Liver (tissue), 9 donors: Measurements from ENCODE around the gene ZNF280A. TPM values are rescaled to one million over a fixed set of nuclear protein-coding genes. Genes with fewer than 3 reads are reported as not detected.

Experiments
- DNase-seq: peaks from one replicate; pipeline ENCODE4 v3.0.0-alpha.2; 2017; ENCODE audit warnings: low spot score
- H3K27ac ChIP-seq, 2 donors: one replicate each; pipeline ENCODE4 v1.7.0; 2013; ENCODE audit warnings: inconsistent platforms in 2 of 2, low read length in 2 of 2, control low read depth in 1 of 2, low read depth in 1 of 2, mild to moderate bottlenecking in 1 of 2
- H3K27me3 ChIP-seq, 4 donors: one replicate each; pipeline versions ENCODE4 v1.6.1 to v1.7.0; 2013; ENCODE audit warnings: low read length in 3 of 4, inconsistent platforms in 1 of 4, mild to moderate bottlenecking in 1 of 4, moderate library complexity in 1 of 4; ENCODE audit not compliant: control insufficient read depth in 4 of 4, insufficient read depth in 4 of 4
- H3K36me3 ChIP-seq, 4 donors: one replicate each; pipeline versions ENCODE4 v1.6.1 to v1.7.0; 2013; ENCODE audit warnings: low read length in 3 of 4, mild to moderate bottlenecking in 3 of 4, low read depth in 1 of 4, moderate library complexity in 1 of 4; ENCODE audit not compliant: control insufficient read depth in 4 of 4, insufficient read depth in 3 of 4
- H3K4me1 ChIP-seq, 4 donors: one replicate each; pipeline versions ENCODE4 v1.6.1 to v1.7.0; 2013; ENCODE audit warnings: low read length in 3 of 4, mild to moderate bottlenecking in 3 of 4, moderate library complexity in 1 of 4; ENCODE audit not compliant: control insufficient read depth in 4 of 4, insufficient read depth in 4 of 4
- H3K4me3 ChIP-seq, 3 donors: one replicate each; pipeline versions ENCODE4 v1.6.1 to v1.7.0; 2013; ENCODE audit warnings: low read length in 3 of 3, control low read depth in 1 of 3, low read depth in 1 of 3, mild to moderate bottlenecking in 1 of 3
- H3K9ac ChIP-seq, 2 donors: one replicate each; pipeline ENCODE4 v1.7.0; 2013; ENCODE audit warnings: low read length in 2 of 2, mild to moderate bottlenecking in 2 of 2, moderate library complexity in 2 of 2, control low read depth in 1 of 2, low read depth in 1 of 2
- H3K9me3 ChIP-seq, 4 donors: one replicate each; pipeline versions ENCODE4 v1.6.1 to v1.7.0; 2013; ENCODE audit warnings: low read length in 3 of 4; ENCODE audit not compliant: control insufficient read depth in 4 of 4
- ATF3 ChIP-seq: IDR thresholded peaks from 2 replicates; pipeline ENCODE4 v1.6.1; 2016; ENCODE audit warnings: antibody characterized with exemption
- EGR1 ChIP-seq, 2 donors: IDR thresholded peaks; 2 replicates each; pipeline ENCODE4 v1.6.1; 2016 to 2018; ENCODE audit warnings: antibody characterized with exemption in 2 of 2, low read depth in 2 of 2
- FOXA2 ChIP-seq: IDR thresholded peaks from 2 replicates; pipeline ENCODE4 v1.6.1; 2016; ENCODE audit warnings: antibody characterized with exemption
- GABPA ChIP-seq, 2 donors: IDR thresholded peaks in 1 of 2; conservative IDR thresholded peaks in 1 of 2; 2 replicates each; pipeline ENCODE4 v1.6.1; 2016; ENCODE audit warnings: antibody characterized with exemption in 2 of 2, mild to moderate bottlenecking in 1 of 2, moderate library complexity in 1 of 2
- HNF4A ChIP-seq, 2 donors: conservative IDR thresholded peaks; 2 replicates each; pipeline ENCODE4 v1.6.1; 2016; ENCODE audit warnings: antibody characterized with exemption in 2 of 2, mild to moderate bottlenecking in 2 of 2
- JUND ChIP-seq, 2 donors: IDR thresholded peaks; 2 replicates each; pipeline ENCODE4 v1.6.1; 2016; ENCODE audit warnings: antibody characterized with exemption in 2 of 2
- NR2F2 ChIP-seq: IDR thresholded peaks from 2 replicates; pipeline ENCODE4 v1.6.1; 2016; ENCODE audit warnings: antibody characterized with exemption
- RAD21 ChIP-seq, 2 donors: IDR thresholded peaks; 2 replicates each; pipeline ENCODE4 v1.6.1; 2016; ENCODE audit warnings: antibody characterized with exemption in 2 of 2, mild to moderate bottlenecking in 2 of 2
- RXRA ChIP-seq, 2 donors: IDR thresholded peaks; 2 replicates each; pipeline ENCODE4 v1.6.1; 2017 to 2018; ENCODE audit warnings: antibody characterized with exemption in 2 of 2, mild to moderate bottlenecking in 1 of 2
- SP1 ChIP-seq: IDR thresholded peaks from 2 replicates; pipeline ENCODE4 v1.6.1; 2018; ENCODE audit warnings: antibody characterized with exemption, mild to moderate bottlenecking
- YY1 ChIP-seq: IDR thresholded peaks from 2 replicates; pipeline ENCODE4 v1.6.1; 2016; ENCODE audit warnings: antibody characterized with exemption, mild to moderate bottlenecking
- WGBS: extraction: QIAGEN DNeasy Blood & Tissue Kit; methylation state at CpG from one replicate; pipeline ENCODE4 v1.1.7; 2013; 5-methylcytosine and 5-hydroxymethylcytosine counted together
- polyA plus RNA-seq, 2 donors: library from polyadenylated mRNA; stranded (reverse) in 1 of 2; unstranded in 1 of 2; fragments of 200-250 nt in 1 of 2; fragments of >200 nt in 1 of 2; fragmentation: Nextera tagmentation in 1 of 2; extraction: Ambion mirVana in 1 of 2; gene quantifications; one replicate each; pipeline versions ENCODE4 v1.2.1 to v1.2.3, GENCODE V29; 2013 to 2015
- total RNA-seq, 2 donors: library from RNA; depleted of rRNA; stranded (reverse); fragments of >200 nt; gene quantifications; one replicate each; pipeline ENCODE4 v1.2.3, GENCODE V29; 2014
- TF ChIP-seq, protein P1 (sequence below): IDR thresholded peaks from 2 replicates; pipeline ENCODE4 v1.6.1; 2016; ENCODE audit warnings: antibody characterized with exemption
- TF ChIP-seq, protein P2 (sequence below): fragments of 150-350 bp; IDR thresholded peaks from 2 replicates; pipeline ENCODE4 v1.5.1; 2017; ENCODE audit warnings: improper control_type of control experiment, low read depth, low read length; ENCODE audit not compliant: missing input control
- donor health status: healthy.
- donor health status: healthy.
- donor health status: healthy.
- donor health status: healthy.
- donor health status: healthy.

Gene ZNF280A
- total and polyA plus RNA-seq, 4 donors: not detected

- Histone ChIP-seq H3K9me3 (peaks cover 0 to 6% (median 1%) of the 10 kb centered on the region in 4 donors), H3K27ac (no peak overlapping the region), H3K4me3 (no peak overlapping the region), H3K27me3 (peaks cover 0 to 2% (median under 1%) of the 10 kb centered on the region in 4 donors), H3K4me1 (no peaks in the 10 kb centered on the region), H3K9ac (no peak overlapping the region), H3K36me3 (no peaks in the 10 kb centered on the region)
- no peak for TF ChIP-seq RAD21 (IDR thresholded peaks at IDR 0.05)
- TF ChIP-seq JUND (IDR thresholded peaks at IDR 0.05): no peak
- TF ChIP-seq FOXA2: no peak
- no peak for TF ChIP-seq SP1
- TF ChIP-seq, protein P1, sequence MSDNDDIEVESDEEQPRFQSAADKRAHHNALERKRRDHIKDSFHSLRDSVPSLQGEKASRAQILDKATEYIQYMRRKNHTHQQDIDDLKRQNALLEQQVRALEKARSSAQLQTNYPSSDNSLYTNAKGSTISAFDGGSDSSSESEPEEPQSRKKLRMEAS: no peak
- TF ChIP-seq EGR1 (IDR thresholded peaks at IDR 0.05; ENCODE audit: low read depth in 2 of 2): no peak
- TF ChIP-seq RXRA (IDR thresholded peaks at IDR 0.05): no peak
- no peak for TF ChIP-seq GABPA (IDR thresholded peaks at IDR 0.05 in 1 of 2, conservative IDR thresholded peaks at IDR 0.05 in 1 of 2)
- TF ChIP-seq YY1: no peak
- no peak for TF ChIP-seq ATF3
- TF ChIP-seq, protein P2, sequence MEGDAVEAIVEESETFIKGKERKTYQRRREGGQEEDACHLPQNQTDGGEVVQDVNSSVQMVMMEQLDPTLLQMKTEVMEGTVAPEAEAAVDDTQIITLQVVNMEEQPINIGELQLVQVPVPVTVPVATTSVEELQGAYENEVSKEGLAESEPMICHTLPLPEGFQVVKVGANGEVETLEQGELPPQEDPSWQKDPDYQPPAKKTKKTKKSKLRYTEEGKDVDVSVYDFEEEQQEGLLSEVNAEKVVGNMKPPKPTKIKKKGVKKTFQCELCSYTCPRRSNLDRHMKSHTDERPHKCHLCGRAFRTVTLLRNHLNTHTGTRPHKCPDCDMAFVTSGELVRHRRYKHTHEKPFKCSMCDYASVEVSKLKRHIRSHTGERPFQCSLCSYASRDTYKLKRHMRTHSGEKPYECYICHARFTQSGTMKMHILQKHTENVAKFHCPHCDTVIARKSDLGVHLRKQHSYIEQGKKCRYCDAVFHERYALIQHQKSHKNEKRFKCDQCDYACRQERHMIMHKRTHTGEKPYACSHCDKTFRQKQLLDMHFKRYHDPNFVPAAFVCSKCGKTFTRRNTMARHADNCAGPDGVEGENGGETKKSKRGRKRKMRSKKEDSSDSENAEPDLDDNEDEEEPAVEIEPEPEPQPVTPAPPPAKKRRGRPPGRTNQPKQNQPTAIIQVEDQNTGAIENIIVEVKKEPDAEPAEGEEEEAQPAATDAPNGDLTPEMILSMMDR: no peak
- no peak for TF ChIP-seq NR2F2
- DNase-seq: no peak
- WGBS: 71% methylated on average over 7 of the region's 7 CpGs
These were observed 54.9 kb downstream of the ZNF280A start for GRCh38 chr22:22465094-22465602.

DNA sequence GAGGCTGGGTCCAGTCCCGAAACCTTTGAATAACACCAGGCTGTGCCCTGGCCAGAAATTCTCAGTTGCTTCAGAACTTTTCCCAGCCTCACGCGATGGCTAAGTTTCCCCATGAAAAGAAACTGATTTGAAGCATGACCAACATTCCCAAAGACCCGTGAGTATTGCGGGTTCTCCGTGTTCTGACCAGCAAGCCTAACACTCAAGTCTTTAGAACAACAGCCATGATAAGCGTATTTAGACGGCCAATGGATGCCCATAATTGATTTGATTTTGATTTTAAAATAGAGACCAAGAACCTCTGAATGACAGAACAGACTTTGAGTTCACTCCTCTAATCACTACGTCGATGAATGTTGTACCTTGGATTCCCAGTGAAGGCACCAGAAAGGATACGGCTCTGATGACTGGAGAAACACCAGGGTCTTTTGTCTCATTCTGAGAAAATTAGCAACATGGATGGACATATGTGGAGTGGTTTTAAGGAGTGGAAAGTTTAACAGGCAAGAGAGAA, 55.5 kb downstream of the ZNF280A start:
- WGBS: 78% methylated on average over 11 of the region's 11 CpGs
- Histone ChIP-seq H3K9ac (no peak overlapping the region), H3K4me1 (no peaks in the 10 kb centered on the region), H3K36me3 (no peaks in the 10 kb centered on the region), H3K4me3 (no peak overlapping the region), H3K27me3 (peaks cover 0 to 2% (median under 1%) of the 10 kb centered on the region in 4 donors), H3K9me3 (peaks cover 2 to 10% (median 5%) of the 10 kb centered on the region in 4 donors), H3K27ac (no peak overlapping the region)
- TF ChIP-seq, protein P1: no peak
- TF ChIP-seq ATF3: no peak
- no peak for TF ChIP-seq SP1
- TF ChIP-seq NR2F2: no peak
- DNase-seq: no peak

GRCh38 chr22:22463855-22464540, 56.1 kb downstream of the ZNF280A start:
- Histone ChIP-seq H3K4me1 (no peaks in the 10 kb centered on the region), H3K27me3 (peaks cover 0 to 2% (median under 1%) of the 10 kb centered on the region in 4 donors), H3K9ac (no peak overlapping the region), H3K4me3 (no peak overlapping the region), H3K9me3 (peaks cover 2 to 12% (median 10%) of the 10 kb centered on the region in 4 donors), H3K36me3 (no peaks in the 10 kb centered on the region), H3K27ac (no peak overlapping the region)
- WGBS: 29% methylated on average over 18 of the region's 18 CpGs
- TF ChIP-seq ATF3: no peak
- TF ChIP-seq RAD21 (IDR thresholded peaks at IDR 0.05): peak; percentile 81 to 85
- TF ChIP-seq JUND (IDR thresholded peaks at IDR 0.05): no peak
- TF ChIP-seq, protein P2: peak; percentile 64
- TF ChIP-seq EGR1 (IDR thresholded peaks at IDR 0.05; ENCODE audit: low read depth in 2 of 2): no peak
- TF ChIP-seq, protein P1: no peak
- TF ChIP-seq HNF4A (conservative IDR thresholded peaks at IDR 0.05): no peak
- DNase-seq: peak; percentile 58
